IPS DF 19.7 (cell line): ENCODE results near the gene FAM236A.
"Not testable (repeated sequence)": the region's sequence is repeated elsewhere in the genome, so short reads cannot be mapped to it uniquely, and the experiment has no call there.

Source experiments
- DNase-seq: peaks from one replicate; pipeline ENCODE4 v3.0.0-alpha.2; 2013; ENCODE audit warnings: low read depth, low spot score

Gene FAM236A

GRCh38 chrX:72937906-72938305 lies at the start of gene FAM236A:
TSS of gene FAM236A (plus strand) at chrX:72938206. CDS start at chrX:72938263, 57 bp downstream.
- not testable (repeated sequence) for DNase-seq

GRCh38 chrX:72889740-72890139 lies 48.3 kb upstream of the FAM236A start:
- not testable (repeated sequence) for DNase-seq

GRCh38 chrX:72912315-72912714 lies 25.7 kb upstream of the FAM236A start, which contains the start of gene FAM236C:
TSS of gene FAM236C (plus strand) at chrX:72912615. CDS start at chrX:72912715, 100 bp downstream.
- not testable (repeated sequence) for DNase-seq

GRCh38 chrX:72916096-72916495 lies 21.9 kb upstream of the FAM236A start:
- not testable (repeated sequence) for DNase-seq

- DNase-seq: not testable (repeated sequence)
These were observed 5.7 kb upstream of the FAM236A start for GRCh38 chrX:72932283-72932682.

GRCh38 chrX:72936455-72936854 lies 1.6 kb upstream of the FAM236A start:
- not testable (repeated sequence) for DNase-seq

GRCh38 chrX:72936882-72937455 lies 1.0 kb upstream of the FAM236A start:
- DNase-seq: not testable (repeated sequence)

- DNase-seq: not testable (repeated sequence)
These were observed 4.3 kb downstream of the FAM236A start for GRCh38 chrX:72942272-72942671.

- DNase-seq: not testable (repeated sequence)
These were observed 5.2 kb downstream of the FAM236A start for GRCh38 chrX:72943035-72943818.

- not testable (repeated sequence) for DNase-seq
These were observed 5.8 kb downstream of the FAM236A start, which contains the start of gene DMRTC1 for GRCh38 chrX:72943819-72944169. TSS of gene DMRTC1 (minus strand) at chrX:72943837. CDS start at chrX:72875694, 68,143 bp downstream.

GRCh38 chrX:72959971-72960370 lies 22.0 kb downstream of the FAM236A start:
- not testable (repeated sequence) for DNase-seq

GRCh38 chrX:72971859-72972258 lies 33.9 kb downstream of the FAM236A start:
- not testable (repeated sequence) for DNase-seq

GRCh38 chrX:72974885-72975284 lies 36.9 kb downstream of the FAM236A start:
- DNase-seq: not testable (repeated sequence)

- DNase-seq: not testable (repeated sequence)
These were observed 43.0 kb downstream of the FAM236A start for GRCh38 chrX:72980894-72981469.
